SK-N-SH treated with all-trans-retinoic acid at 6 μM for 48 hours (cell line): ENCODE data around the gene FH.

Experiments used
- ATAC-seq: fragments of 200-7000 bp; cut with Tn5 transposase; 3 replicates; pipeline ENCODE4 v1.9.1; 2020; ENCODE audit warnings: mild to moderate bottlenecking, moderate library complexity
- ARNTL ChIP-seq: fragments of 450-650 bp; formaldehyde crosslinking; IDR thresholded peaks from 2 replicates; pipeline ENCODE4 v1.5.0; 2020; ENCODE audit warnings: low read depth, mild to moderate bottlenecking, moderate library complexity, borderline replicate concordance
- BACH2 ChIP-seq: fragments of 250-450 bp; sonication (Bioruptor Pico); IDR thresholded peaks from 2 replicates; pipeline ENCODE4 v1.9.0; 2021; ENCODE audit warnings: mild to moderate bottlenecking, borderline replicate concordance
- CSDC2 ChIP-seq: fragments of 250-450 bp; sonication (Bioruptor Pico); IDR thresholded peaks from 2 replicates; pipeline ENCODE4 v1.5.0; 2020; ENCODE audit warnings: mild to moderate bottlenecking, moderate library complexity
- ESRRG ChIP-seq: fragments of 250-450 bp; sonication (Bioruptor Pico); IDR thresholded peaks from 2 replicates; pipeline ENCODE4 v1.6.1; 2021; ENCODE audit warnings: mild to moderate bottlenecking
- GLIS3 ChIP-seq: fragments of 250-450 bp; sonication (Bioruptor Pico); IDR thresholded peaks from 2 replicates; pipeline ENCODE4 v1.5.0; 2020; ENCODE audit warnings: mild to moderate bottlenecking, moderate library complexity
- ISL1 ChIP-seq: fragments of 250-450 bp; sonication (Bioruptor Pico); IDR thresholded peaks from 2 replicates; pipeline ENCODE4 v2.1.2; 2022; ENCODE audit warnings: mild to moderate bottlenecking, moderate library complexity
- PPARA ChIP-seq: fragments of 250-450 bp; sonication (Bioruptor Pico); IDR thresholded peaks from 2 replicates; pipeline ENCODE4 v1.5.0; 2020; ENCODE audit warnings: mild to moderate bottlenecking, borderline replicate concordance
- RARB ChIP-seq: fragments of 250-450 bp; sonication (Bioruptor Pico); IDR thresholded peaks from 2 replicates; pipeline ENCODE4 v1.8.0; 2021; ENCODE audit warnings: mild to moderate bottlenecking, moderate library complexity
- SNAI2 ChIP-seq: fragments of 250-450 bp; sonication (Bioruptor Pico); IDR thresholded peaks from 2 replicates; pipeline ENCODE4 v1.5.0; 2020; ENCODE audit warnings: mild to moderate bottlenecking, moderate library complexity
- TCF4 ChIP-seq: fragments of 250-450 bp; sonication (Bioruptor Pico); IDR thresholded peaks from 2 replicates; pipeline ENCODE4 v1.8.0; 2021; ENCODE audit warnings: mild to moderate bottlenecking, moderate library complexity, borderline replicate concordance
- TOX ChIP-seq: fragments of 250-450 bp; sonication (Bioruptor Pico); IDR thresholded peaks from 2 replicates; pipeline ENCODE4 v1.8.0; 2021; ENCODE audit warnings: mild to moderate bottlenecking, moderate library complexity, borderline replicate concordance
- ZFP3 ChIP-seq: fragments of 250-450 bp; sonication (Bioruptor Pico); IDR thresholded peaks from 2 replicates; pipeline ENCODE4 v1.5.0; 2020; ENCODE audit warnings: mild to moderate bottlenecking, moderate library complexity
- ZFP30 ChIP-seq: fragments of 450-650 bp; formaldehyde crosslinking; IDR thresholded peaks from 2 replicates; pipeline ENCODE4 v1.5.0; 2022; ENCODE audit warnings: mild to moderate bottlenecking, moderate library complexity
- ZNF565 ChIP-seq: fragments of 450-650 bp; formaldehyde crosslinking; conservative IDR thresholded peaks from 2 replicates; pipeline ENCODE4 v1.5.0; 2020; ENCODE audit warnings: low read depth, mild to moderate bottlenecking, moderate library complexity
- ZNF70 ChIP-seq: fragments of 450-650 bp; formaldehyde crosslinking; IDR thresholded peaks from 2 replicates; pipeline ENCODE4 v1.5.0; 2020; ENCODE audit warnings: mild to moderate bottlenecking, moderate library complexity
- ZNF8 ChIP-seq: fragments of 450-650 bp; formaldehyde crosslinking; IDR thresholded peaks from 2 replicates; pipeline ENCODE4 v1.5.0; 2020; ENCODE audit warnings: mild to moderate bottlenecking, moderate library complexity
- TF ChIP-seq, protein P1 (sequence below): fragments of 250-450 bp; sonication (Bioruptor Pico); IDR thresholded peaks from 2 replicates; pipeline ENCODE4 v1.5.0; 2020; ENCODE audit warnings: mild to moderate bottlenecking, moderate library complexity
- TF ChIP-seq, protein P2 (sequence below): fragments of 250-450 bp; sonication (Bioruptor Pico); IDR thresholded peaks from 2 replicates; pipeline ENCODE4 v1.5.1; 2021; ENCODE audit warnings: mild to moderate bottlenecking, moderate library complexity
- TF ChIP-seq, protein P3 (sequence below): fragments of 250-450 bp; sonication (Bioruptor Pico); IDR thresholded peaks from 2 replicates; pipeline ENCODE4 v1.8.0; 2020; ENCODE audit warnings: mild to moderate bottlenecking, moderate library complexity, borderline replicate concordance
- TF ChIP-seq, protein P4 (sequence below): fragments of 250-450 bp; sonication (Bioruptor Pico); IDR thresholded peaks from 2 replicates; pipeline ENCODE4 v1.8.0; 2021; ENCODE audit warnings: low read depth, mild to moderate bottlenecking, moderate library complexity, borderline replicate concordance

The FH gene

DNA sequence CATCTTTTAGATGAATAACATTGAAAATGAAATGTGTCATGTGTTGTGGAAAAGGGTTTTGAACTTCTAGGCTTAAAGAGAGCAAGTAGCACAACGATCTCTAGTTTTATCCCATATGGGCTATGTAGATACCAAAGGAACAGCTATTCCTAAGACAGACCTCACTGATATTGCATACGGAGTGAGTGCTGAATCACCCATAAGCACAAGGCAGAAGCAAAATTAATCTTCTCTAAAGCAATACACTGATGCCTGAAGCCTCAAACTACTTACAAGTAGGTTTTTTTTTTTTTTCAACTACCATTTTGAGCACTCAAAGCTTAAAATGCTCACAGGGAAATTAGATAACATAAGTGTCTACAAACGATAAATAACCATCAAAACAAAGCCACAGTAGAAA, 7.6 kb upstream of the FH start (continued):
- TF ChIP-seq ESRRG (CRISPR knock-in tag) = no peak
- TF ChIP-seq, protein P1, sequence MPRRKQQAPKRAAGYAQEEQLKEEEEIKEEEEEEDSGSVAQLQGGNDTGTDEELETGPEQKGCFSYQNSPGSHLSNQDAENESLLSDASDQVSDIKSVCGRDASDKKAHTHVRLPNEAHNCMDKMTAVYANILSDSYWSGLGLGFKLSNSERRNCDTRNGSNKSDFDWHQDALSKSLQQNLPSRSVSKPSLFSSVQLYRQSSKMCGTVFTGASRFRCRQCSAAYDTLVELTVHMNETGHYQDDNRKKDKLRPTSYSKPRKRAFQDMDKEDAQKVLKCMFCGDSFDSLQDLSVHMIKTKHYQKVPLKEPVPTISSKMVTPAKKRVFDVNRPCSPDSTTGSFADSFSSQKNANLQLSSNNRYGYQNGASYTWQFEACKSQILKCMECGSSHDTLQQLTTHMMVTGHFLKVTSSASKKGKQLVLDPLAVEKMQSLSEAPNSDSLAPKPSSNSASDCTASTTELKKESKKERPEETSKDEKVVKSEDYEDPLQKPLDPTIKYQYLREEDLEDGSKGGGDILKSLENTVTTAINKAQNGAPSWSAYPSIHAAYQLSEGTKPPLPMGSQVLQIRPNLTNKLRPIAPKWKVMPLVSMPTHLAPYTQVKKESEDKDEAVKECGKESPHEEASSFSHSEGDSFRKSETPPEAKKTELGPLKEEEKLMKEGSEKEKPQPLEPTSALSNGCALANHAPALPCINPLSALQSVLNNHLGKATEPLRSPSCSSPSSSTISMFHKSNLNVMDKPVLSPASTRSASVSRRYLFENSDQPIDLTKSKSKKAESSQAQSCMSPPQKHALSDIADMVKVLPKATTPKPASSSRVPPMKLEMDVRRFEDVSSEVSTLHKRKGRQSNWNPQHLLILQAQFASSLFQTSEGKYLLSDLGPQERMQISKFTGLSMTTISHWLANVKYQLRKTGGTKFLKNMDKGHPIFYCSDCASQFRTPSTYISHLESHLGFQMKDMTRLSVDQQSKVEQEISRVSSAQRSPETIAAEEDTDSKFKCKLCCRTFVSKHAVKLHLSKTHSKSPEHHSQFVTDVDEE (CRISPR knock-in tag) = no peak
- TF ChIP-seq CSDC2 (CRISPR knock-in tag) = no peak
- no peak for TF ChIP-seq TCF4
- no peak for TF ChIP-seq RARB
- TF ChIP-seq ZFP3 (CRISPR knock-in tag) = no peak
- no peak for TF ChIP-seq ISL1

DNA sequence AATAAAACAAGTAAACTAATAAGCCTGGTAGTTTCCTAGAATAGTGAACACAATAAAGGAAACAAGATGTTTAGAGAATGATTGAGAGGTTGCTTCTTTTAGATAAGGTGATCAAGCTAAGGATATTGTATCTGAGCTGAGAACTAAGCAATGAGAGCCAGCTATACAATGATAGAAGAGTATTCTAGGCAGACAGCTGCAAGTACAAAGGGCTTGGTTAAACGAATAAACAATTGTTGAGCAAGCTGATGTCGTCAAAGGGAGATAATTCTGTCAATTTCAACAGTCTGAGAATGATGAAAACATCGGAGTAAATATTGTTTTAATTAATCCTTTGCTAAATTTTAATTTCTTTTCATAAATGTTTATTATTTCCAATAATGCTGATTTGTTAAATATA, 5.5 kb upstream of the FH start:
- ATAC-seq = no peak
- TF ChIP-seq ZNF8 = no peak
- TF ChIP-seq PPARA = no peak
- TF ChIP-seq ZFP30 (CRISPR knock-in tag) = no peak
- no peak for TF ChIP-seq ZNF565 (CRISPR knock-in tag)
- TF ChIP-seq TCF4 = no peak
- TF ChIP-seq GLIS3 (CRISPR knock-in tag) = no peak
- no peak for TF ChIP-seq ZNF70 (CRISPR knock-in tag)
- TF ChIP-seq, protein P2, sequence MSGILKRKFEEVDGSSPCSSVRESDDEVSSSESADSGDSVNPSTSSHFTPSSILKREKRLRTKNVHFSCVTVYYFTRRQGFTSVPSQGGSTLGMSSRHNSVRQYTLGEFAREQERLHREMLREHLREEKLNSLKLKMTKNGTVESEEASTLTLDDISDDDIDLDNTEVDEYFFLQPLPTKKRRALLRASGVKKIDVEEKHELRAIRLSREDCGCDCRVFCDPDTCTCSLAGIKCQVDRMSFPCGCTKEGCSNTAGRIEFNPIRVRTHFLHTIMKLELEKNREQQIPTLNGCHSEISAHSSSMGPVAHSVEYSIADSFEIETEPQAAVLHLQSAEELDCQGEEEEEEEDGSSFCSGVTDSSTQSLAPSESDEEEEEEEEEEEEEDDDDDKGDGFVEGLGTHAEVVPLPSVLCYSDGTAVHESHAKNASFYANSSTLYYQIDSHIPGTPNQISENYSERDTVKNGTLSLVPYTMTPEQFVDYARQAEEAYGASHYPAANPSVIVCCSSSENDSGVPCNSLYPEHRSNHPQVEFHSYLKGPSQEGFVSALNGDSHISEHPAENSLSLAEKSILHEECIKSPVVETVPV = no peak

DNA sequence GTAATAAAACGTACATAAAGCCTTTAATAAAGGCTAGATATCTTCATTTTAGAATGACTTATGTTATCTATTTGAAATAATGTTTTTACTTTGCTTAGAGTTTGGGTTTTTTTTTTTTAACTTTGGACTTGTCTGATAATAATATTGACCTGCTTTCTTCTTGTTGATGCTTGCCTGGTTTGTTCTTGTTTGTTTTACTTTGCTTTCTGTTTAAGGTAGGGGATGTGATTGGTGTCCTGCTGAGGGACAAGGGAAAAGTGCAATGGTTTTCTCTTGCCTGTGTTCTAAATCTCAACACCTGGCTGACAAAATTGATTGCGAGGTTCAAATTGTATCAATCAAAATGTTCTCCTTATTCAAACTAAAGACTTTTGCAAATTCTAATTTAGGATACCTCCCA, 2.2 kb upstream of the FH start:
- TF ChIP-seq RARB = no peak
- no peak for TF ChIP-seq GLIS3 (CRISPR knock-in tag)
- no peak for TF ChIP-seq BACH2 (CRISPR knock-in tag)
- TF ChIP-seq TCF4 = no peak
- TF ChIP-seq, protein P3, sequence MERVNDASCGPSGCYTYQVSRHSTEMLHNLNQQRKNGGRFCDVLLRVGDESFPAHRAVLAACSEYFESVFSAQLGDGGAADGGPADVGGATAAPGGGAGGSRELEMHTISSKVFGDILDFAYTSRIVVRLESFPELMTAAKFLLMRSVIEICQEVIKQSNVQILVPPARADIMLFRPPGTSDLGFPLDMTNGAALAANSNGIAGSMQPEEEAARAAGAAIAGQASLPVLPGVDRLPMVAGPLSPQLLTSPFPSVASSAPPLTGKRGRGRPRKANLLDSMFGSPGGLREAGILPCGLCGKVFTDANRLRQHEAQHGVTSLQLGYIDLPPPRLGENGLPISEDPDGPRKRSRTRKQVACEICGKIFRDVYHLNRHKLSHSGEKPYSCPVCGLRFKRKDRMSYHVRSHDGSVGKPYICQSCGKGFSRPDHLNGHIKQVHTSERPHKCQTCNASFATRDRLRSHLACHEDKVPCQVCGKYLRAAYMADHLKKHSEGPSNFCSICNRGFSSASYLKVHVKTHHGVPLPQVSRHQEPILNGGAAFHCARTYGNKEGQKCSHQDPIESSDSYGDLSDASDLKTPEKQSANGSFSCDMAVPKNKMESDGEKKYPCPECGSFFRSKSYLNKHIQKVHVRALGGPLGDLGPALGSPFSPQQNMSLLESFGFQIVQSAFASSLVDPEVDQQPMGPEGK (CRISPR knock-in tag) = no peak
- no peak for TF ChIP-seq SNAI2 (CRISPR knock-in tag)
- no peak for TF ChIP-seq ZFP3 (CRISPR knock-in tag)
- TF ChIP-seq ARNTL (CRISPR knock-in tag) = no peak
- no peak for TF ChIP-seq TOX (CRISPR knock-in tag)
- TF ChIP-seq, protein P2 = no peak
- TF ChIP-seq CSDC2 (CRISPR knock-in tag) = no peak
- TF ChIP-seq ZNF8 = no peak
- TF ChIP-seq, protein P4, sequence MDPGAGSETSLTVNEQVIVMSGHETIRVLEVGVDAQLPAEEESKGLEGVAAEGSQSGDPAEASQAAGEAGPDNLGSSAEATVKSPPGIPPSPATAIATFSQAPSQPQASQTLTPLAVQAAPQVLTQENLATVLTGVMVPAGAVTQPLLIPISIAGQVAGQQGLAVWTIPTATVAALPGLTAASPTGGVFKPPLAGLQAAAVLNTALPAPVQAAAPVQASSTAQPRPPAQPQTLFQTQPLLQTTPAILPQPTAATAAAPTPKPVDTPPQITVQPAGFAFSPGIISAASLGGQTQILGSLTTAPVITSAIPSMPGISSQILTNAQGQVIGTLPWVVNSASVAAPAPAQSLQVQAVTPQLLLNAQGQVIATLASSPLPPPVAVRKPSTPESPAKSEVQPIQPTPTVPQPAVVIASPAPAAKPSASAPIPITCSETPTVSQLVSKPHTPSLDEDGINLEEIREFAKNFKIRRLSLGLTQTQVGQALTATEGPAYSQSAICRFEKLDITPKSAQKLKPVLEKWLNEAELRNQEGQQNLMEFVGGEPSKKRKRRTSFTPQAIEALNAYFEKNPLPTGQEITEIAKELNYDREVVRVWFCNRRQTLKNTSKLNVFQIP (CRISPR knock-in tag) = no peak
- no peak for TF ChIP-seq ESRRG (CRISPR knock-in tag)
- TF ChIP-seq ZNF565 (CRISPR knock-in tag) = no peak
- TF ChIP-seq, protein P1 (CRISPR knock-in tag) = no peak
- no peak for TF ChIP-seq PPARA
- TF ChIP-seq, all 23 proteins: peak for 0
- ATAC-seq = no peak
